Liver (tissue), 9 donors: ENCODE data around the gene RALGPS1. TPM values are rescaled to one million over a fixed set of nuclear protein-coding genes. Genes with fewer than 3 reads are reported as not detected.

Experiments
- DNase-seq: peaks from one replicate; pipeline ENCODE4 v3.0.0-alpha.2; 2017; ENCODE audit warnings: low spot score
- H3K27ac ChIP-seq, 2 donors: one replicate each; pipeline ENCODE4 v1.7.0; 2013; ENCODE audit warnings: inconsistent platforms in 2 of 2, low read length in 2 of 2, control low read depth in 1 of 2, low read depth in 1 of 2, mild to moderate bottlenecking in 1 of 2
- H3K27me3 ChIP-seq, 4 donors: one replicate each; pipeline versions ENCODE4 v1.6.1 to v1.7.0; 2013; ENCODE audit warnings: low read length in 3 of 4, inconsistent platforms in 1 of 4, mild to moderate bottlenecking in 1 of 4, moderate library complexity in 1 of 4; ENCODE audit not compliant: control insufficient read depth in 4 of 4, insufficient read depth in 4 of 4
- H3K36me3 ChIP-seq, 4 donors: one replicate each; pipeline versions ENCODE4 v1.6.1 to v1.7.0; 2013; ENCODE audit warnings: low read length in 3 of 4, mild to moderate bottlenecking in 3 of 4, low read depth in 1 of 4, moderate library complexity in 1 of 4; ENCODE audit not compliant: control insufficient read depth in 4 of 4, insufficient read depth in 3 of 4
- H3K4me1 ChIP-seq, 4 donors: one replicate each; pipeline versions ENCODE4 v1.6.1 to v1.7.0; 2013; ENCODE audit warnings: low read length in 3 of 4, mild to moderate bottlenecking in 3 of 4, moderate library complexity in 1 of 4; ENCODE audit not compliant: control insufficient read depth in 4 of 4, insufficient read depth in 4 of 4
- H3K4me3 ChIP-seq, 3 donors: one replicate each; pipeline versions ENCODE4 v1.6.1 to v1.7.0; 2013; ENCODE audit warnings: low read length in 3 of 3, control low read depth in 1 of 3, low read depth in 1 of 3, mild to moderate bottlenecking in 1 of 3
- H3K9ac ChIP-seq, 2 donors: one replicate each; pipeline ENCODE4 v1.7.0; 2013; ENCODE audit warnings: low read length in 2 of 2, mild to moderate bottlenecking in 2 of 2, moderate library complexity in 2 of 2, control low read depth in 1 of 2, low read depth in 1 of 2
- H3K9me3 ChIP-seq, 4 donors: one replicate each; pipeline versions ENCODE4 v1.6.1 to v1.7.0; 2013; ENCODE audit warnings: low read length in 3 of 4; ENCODE audit not compliant: control insufficient read depth in 4 of 4
- EGR1 ChIP-seq, 2 donors: IDR thresholded peaks; 2 replicates each; pipeline ENCODE4 v1.6.1; 2016 to 2018; ENCODE audit warnings: antibody characterized with exemption in 2 of 2, low read depth in 2 of 2
- FOXA1 ChIP-seq: IDR thresholded peaks from 2 replicates; pipeline ENCODE4 v1.6.1; 2016; ENCODE audit warnings: antibody characterized with exemption
- FOXA2 ChIP-seq: IDR thresholded peaks from 2 replicates; pipeline ENCODE4 v1.6.1; 2016; ENCODE audit warnings: antibody characterized with exemption
- GABPA ChIP-seq, 2 donors: IDR thresholded peaks in 1 of 2; conservative IDR thresholded peaks in 1 of 2; 2 replicates each; pipeline ENCODE4 v1.6.1; 2016; ENCODE audit warnings: antibody characterized with exemption in 2 of 2, mild to moderate bottlenecking in 1 of 2, moderate library complexity in 1 of 2
- HNF4A ChIP-seq, 2 donors: conservative IDR thresholded peaks; 2 replicates each; pipeline ENCODE4 v1.6.1; 2016; ENCODE audit warnings: antibody characterized with exemption in 2 of 2, mild to moderate bottlenecking in 2 of 2
- JUND ChIP-seq, 2 donors: IDR thresholded peaks; 2 replicates each; pipeline ENCODE4 v1.6.1; 2016; ENCODE audit warnings: antibody characterized with exemption in 2 of 2
- RXRA ChIP-seq, 2 donors: IDR thresholded peaks; 2 replicates each; pipeline ENCODE4 v1.6.1; 2017 to 2018; ENCODE audit warnings: antibody characterized with exemption in 2 of 2, mild to moderate bottlenecking in 1 of 2
- SP1 ChIP-seq: IDR thresholded peaks from 2 replicates; pipeline ENCODE4 v1.6.1; 2018; ENCODE audit warnings: antibody characterized with exemption, mild to moderate bottlenecking
- TAF1 ChIP-seq: conservative IDR thresholded peaks from 2 replicates; pipeline ENCODE4 v1.6.1; 2016; ENCODE audit warnings: antibody characterized with exemption, mild to moderate bottlenecking
- YY1 ChIP-seq: IDR thresholded peaks from 2 replicates; pipeline ENCODE4 v1.6.1; 2016; ENCODE audit warnings: antibody characterized with exemption, mild to moderate bottlenecking
- WGBS: extraction: QIAGEN DNeasy Blood & Tissue Kit; methylation state at CpG from one replicate; pipeline ENCODE4 v1.1.7; 2013; 5-methylcytosine and 5-hydroxymethylcytosine counted together
- polyA plus RNA-seq, 2 donors: library from polyadenylated mRNA; stranded (reverse) in 1 of 2; unstranded in 1 of 2; fragments of 200-250 nt in 1 of 2; fragments of >200 nt in 1 of 2; fragmentation: Nextera tagmentation in 1 of 2; extraction: Ambion mirVana in 1 of 2; gene quantifications; one replicate each; pipeline versions ENCODE4 v1.2.1 to v1.2.3, GENCODE V29; 2013 to 2015
- total RNA-seq, 2 donors: library from RNA; depleted of rRNA; stranded (reverse); fragments of >200 nt; gene quantifications; one replicate each; pipeline ENCODE4 v1.2.3, GENCODE V29; 2014
- TF ChIP-seq, protein P1 (sequence below): IDR thresholded peaks from 2 replicates; pipeline ENCODE4 v1.6.1; 2016; ENCODE audit warnings: antibody characterized with exemption, mild to moderate bottlenecking
- TF ChIP-seq, protein P2 (sequence below): IDR thresholded peaks from 2 replicates; pipeline ENCODE4 v1.6.1; 2016; ENCODE audit warnings: antibody characterized with exemption
- TF ChIP-seq, protein P3 (sequence below): IDR thresholded peaks from 2 replicates; pipeline ENCODE4 v1.6.1; 2016; ENCODE audit warnings: antibody characterized with exemption
- donor health status: healthy.
- donor health status: healthy.
- donor health status: healthy.
- donor health status: healthy.
- donor health status: healthy.

The RALGPS1 gene
- total and polyA plus RNA-seq, 4 donors, result 1.4 to 2.7 (median 2.0) TPM

DNA sequence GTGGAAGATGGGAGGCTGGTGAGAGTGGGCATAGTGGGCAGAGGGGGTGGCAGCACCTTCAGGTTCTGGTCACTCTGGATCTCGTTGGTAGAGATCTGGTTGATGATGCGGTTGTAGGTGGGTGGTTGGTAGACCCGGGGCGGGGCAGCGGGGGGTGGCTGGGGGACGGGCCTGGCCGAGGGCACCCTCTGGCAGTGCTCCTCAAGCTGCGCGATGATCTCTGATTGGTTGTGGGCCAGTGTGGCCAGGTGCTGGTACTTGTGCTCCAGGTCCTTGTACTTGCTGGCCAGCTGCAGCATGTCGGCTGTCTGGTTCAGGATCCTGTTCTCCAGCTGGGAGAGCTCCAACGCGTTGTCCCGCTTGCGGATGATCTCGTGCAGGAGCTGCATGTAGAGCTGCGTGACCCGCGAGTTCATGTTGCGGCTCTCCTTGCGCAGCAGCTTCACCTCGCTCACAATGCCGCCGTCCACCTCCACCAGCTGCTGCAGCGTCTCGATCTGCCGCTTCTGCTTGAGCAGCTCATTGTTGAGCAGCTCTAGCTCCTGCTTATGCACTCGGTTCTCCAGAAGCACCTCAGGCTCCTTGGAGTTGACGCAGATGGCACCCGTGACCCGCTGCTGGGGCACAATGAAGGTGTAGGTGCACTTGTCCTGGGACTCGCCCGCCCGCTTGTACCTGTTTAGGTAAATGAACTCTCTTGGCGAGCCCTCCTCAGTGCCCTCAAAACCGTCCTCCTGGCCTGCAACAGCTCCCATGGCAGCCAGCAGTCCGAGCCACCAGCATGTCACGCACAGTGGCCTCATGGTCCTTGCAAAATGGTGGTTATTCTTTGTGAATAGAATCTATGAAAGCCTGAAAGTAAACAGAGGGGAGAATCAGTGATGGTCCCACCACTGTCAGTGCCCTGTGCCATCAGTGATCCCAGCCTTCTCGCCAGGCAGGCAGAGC, 193.6 kb downstream of the RALGPS1 start:
- H3K9me3 ChIP-seq, result no peaks in the 10 kb centered on the region
- 96% methylated on average over 38 of the region's 38 CpGs for WGBS
- no peak overlapping the region for H3K4me3 ChIP-seq
- no peak overlapping the region for H3K9ac ChIP-seq
- H3K4me1 ChIP-seq, result peaks cover 0 to 5% (median 2%) of the 10 kb centered on the region in 4 donors
- no peaks in the 10 kb centered on the region for H3K27me3 ChIP-seq
- no peak overlapping the region for H3K27ac ChIP-seq
- DNase-seq, result no peak
- no peak for TF ChIP-seq FOXA2
- no peak for TF ChIP-seq YY1
- TF ChIP-seq, protein P1, sequence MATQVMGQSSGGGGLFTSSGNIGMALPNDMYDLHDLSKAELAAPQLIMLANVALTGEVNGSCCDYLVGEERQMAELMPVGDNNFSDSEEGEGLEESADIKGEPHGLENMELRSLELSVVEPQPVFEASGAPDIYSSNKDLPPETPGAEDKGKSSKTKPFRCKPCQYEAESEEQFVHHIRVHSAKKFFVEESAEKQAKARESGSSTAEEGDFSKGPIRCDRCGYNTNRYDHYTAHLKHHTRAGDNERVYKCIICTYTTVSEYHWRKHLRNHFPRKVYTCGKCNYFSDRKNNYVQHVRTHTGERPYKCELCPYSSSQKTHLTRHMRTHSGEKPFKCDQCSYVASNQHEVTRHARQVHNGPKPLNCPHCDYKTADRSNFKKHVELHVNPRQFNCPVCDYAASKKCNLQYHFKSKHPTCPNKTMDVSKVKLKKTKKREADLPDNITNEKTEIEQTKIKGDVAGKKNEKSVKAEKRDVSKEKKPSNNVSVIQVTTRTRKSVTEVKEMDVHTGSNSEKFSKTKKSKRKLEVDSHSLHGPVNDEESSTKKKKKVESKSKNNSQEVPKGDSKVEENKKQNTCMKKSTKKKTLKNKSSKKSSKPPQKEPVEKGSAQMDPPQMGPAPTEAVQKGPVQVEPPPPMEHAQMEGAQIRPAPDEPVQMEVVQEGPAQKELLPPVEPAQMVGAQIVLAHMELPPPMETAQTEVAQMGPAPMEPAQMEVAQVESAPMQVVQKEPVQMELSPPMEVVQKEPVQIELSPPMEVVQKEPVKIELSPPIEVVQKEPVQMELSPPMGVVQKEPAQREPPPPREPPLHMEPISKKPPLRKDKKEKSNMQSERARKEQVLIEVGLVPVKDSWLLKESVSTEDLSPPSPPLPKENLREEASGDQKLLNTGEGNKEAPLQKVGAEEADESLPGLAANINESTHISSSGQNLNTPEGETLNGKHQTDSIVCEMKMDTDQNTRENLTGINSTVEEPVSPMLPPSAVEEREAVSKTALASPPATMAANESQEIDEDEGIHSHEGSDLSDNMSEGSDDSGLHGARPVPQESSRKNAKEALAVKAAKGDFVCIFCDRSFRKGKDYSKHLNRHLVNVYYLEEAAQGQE, result no peak
- TF ChIP-seq EGR1 (IDR thresholded peaks at IDR 0.05; ENCODE audit: low read depth in 2 of 2), result no peak
- no peak for TF ChIP-seq HNF4A (conservative IDR thresholded peaks at IDR 0.05)
- no peak for TF ChIP-seq GABPA (IDR thresholded peaks at IDR 0.05 in 1 of 2, conservative IDR thresholded peaks at IDR 0.05 in 1 of 2)
- no peak for TF ChIP-seq JUND (IDR thresholded peaks at IDR 0.05)
- no peaks in the 10 kb centered on the region for H3K36me3 ChIP-seq

DNA sequence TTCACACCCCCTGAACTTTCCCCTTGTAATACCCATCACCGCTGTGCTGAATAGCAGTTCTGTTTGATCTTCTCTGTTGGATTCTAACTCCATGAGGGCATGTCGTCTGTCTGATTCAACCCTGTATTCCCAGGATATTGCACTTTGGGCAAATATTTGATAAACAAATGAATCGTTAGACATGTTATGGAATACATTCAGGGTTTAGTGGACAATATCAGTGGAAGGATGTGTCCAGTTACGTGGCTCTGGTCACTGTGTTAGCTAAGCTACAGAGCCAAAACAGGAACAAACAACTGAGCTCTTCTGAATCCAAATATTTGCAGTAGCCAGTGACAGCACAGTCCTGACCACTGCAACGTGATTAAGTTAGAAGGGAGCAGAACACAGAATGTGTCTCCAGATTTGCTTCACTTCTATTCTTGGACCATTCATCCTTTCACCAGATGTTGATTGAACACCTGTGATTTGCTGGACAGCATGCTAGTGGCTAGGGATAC, 194.7 kb downstream of the RALGPS1 start:
- 34% methylated on average over 5 of the region's 5 CpGs for WGBS
- H3K36me3 ChIP-seq, result no peaks in the 10 kb centered on the region
- H3K9me3 ChIP-seq, result no peaks in the 10 kb centered on the region
- H3K27me3 ChIP-seq, result no peaks in the 10 kb centered on the region
- H3K4me1 ChIP-seq, result peaks cover 0 to 5% (median 2%) of the 10 kb centered on the region in 4 donors
- no peak overlapping the region for H3K9ac ChIP-seq
- DNase-seq, result no peak
- peak overlapping the region; percentile 1 to 77 for H3K27ac ChIP-seq
- H3K4me3 ChIP-seq, result no peak overlapping the region
- TF ChIP-seq, protein P2, sequence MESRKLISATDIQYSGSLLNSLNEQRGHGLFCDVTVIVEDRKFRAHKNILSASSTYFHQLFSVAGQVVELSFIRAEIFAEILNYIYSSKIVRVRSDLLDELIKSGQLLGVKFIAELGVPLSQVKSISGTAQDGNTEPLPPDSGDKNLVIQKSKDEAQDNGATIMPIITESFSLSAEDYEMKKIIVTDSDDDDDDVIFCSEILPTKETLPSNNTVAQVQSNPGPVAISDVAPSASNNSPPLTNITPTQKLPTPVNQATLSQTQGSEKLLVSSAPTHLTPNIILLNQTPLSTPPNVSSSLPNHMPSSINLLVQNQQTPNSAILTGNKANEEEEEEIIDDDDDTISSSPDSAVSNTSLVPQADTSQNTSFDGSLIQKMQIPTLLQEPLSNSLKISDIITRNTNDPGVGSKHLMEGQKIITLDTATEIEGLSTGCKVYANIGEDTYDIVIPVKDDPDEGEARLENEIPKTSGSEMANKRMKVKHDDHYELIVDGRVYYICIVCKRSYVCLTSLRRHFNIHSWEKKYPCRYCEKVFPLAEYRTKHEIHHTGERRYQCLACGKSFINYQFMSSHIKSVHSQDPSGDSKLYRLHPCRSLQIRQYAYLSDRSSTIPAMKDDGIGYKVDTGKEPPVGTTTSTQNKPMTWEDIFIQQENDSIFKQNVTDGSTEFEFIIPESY, result no peak
- TF ChIP-seq YY1, result no peak
- TF ChIP-seq TAF1, result no peak
- no peak for TF ChIP-seq EGR1 (IDR thresholded peaks at IDR 0.05; ENCODE audit: low read depth in 2 of 2)
- no peak for TF ChIP-seq SP1

DNA sequence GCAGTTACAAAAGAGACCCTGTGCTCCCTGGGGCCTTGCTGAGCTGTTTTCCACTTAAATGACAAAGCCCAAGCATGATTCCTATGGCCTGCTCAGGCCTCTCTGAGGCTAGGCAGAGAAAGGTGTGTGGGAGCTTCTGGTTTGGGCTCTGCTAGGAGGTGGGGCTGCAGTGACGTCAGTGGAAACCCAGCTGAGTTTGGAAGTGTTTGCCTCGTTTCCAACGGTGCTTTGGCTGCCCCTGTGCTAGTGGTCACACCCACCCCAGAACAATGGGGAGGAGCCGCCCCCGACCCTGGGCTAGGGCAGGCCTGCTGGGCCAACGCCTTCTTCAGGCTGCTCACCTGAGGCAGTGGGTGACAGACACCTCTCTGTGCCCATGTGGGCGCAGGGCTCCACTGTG, 197.5 kb downstream of the RALGPS1 start:
- no peak overlapping the region for H3K9ac ChIP-seq
- no peaks in the 10 kb centered on the region for H3K36me3 ChIP-seq
- DNase-seq, result no peak
- no peak overlapping the region for H3K4me3 ChIP-seq
- H3K9me3 ChIP-seq, result no peaks in the 10 kb centered on the region
- TF ChIP-seq YY1 (no peak), FOXA1 (no peak), RXRA (IDR thresholded peaks at IDR 0.05) (no peak)
- TF ChIP-seq, protein P3, sequence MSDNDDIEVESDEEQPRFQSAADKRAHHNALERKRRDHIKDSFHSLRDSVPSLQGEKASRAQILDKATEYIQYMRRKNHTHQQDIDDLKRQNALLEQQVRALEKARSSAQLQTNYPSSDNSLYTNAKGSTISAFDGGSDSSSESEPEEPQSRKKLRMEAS, result no peak
- TF ChIP-seq, protein P2, result no peak
- no peak overlapping the region for H3K27ac ChIP-seq
- 79% methylated on average over 7 of the region's 7 CpGs for WGBS
- H3K27me3 ChIP-seq, result no peaks in the 10 kb centered on the region
- peaks cover 0 to 5% (median 2%) of the 10 kb centered on the region in 4 donors for H3K4me1 ChIP-seq
